AG04450 (cell line): ENCODE data around the gene ABHD5. TPM values are rescaled to one million over a fixed set of nuclear protein-coding genes. Genes with fewer than 3 reads are reported as not detected.

Source experiments
- CTCF ChIA-PET: fragments of 300-600, 350-600 bp; formaldehyde crosslinking; extraction: SDS; loops from one replicate; lab custom pipeline; 2022; ENCODE audit warnings: antibody characterized with exemption, inconsistent platforms; lab: Charles Lee
- POLR2A ChIA-PET: fragments of 350-600 bp; formaldehyde crosslinking; extraction: SDS; loops from one replicate; lab custom pipeline; 2021; ENCODE audit warnings: antibody characterized with exemption, inconsistent platforms; lab: Yijun Ruan, JAX
- DNase-seq: peaks from one replicate; pipeline ENCODE4 v3.0.0-alpha.2; 2011; ENCODE audit warnings: low read depth, low spot score
- H3K27ac ChIP-seq: one replicate; pipeline ENCODE4 v1.5.1; 2012; ENCODE audit warnings: low read depth, low read length, control low read depth
- H3K27me3 ChIP-seq: one replicate; pipeline ENCODE4 v1.6.0; 2012; ENCODE audit warnings: low read length; ENCODE audit not compliant: control insufficient read depth, insufficient read depth
- H3K4me3 ChIP-seq: 2 replicates; pipeline ENCODE4 v1.5.1; 2011; ENCODE audit warnings: mild to moderate bottlenecking, low read depth, low read length, control low read depth
- H3K9me3 ChIP-seq: 2 replicates; pipeline ENCODE4 v1.5.1; 2012; ENCODE audit warnings: low read length; ENCODE audit not compliant: control insufficient read depth, insufficient read depth
- CTCF ChIP-seq: IDR thresholded peaks from 2 replicates; pipeline ENCODE4 v1.5.1; 2011; ENCODE audit warnings: low read depth, low read length, control low read depth, inconsistent platforms
- polyA plus RNA-seq: library from polyadenylated mRNA; depleted of rRNA; stranded (reverse); fragments of >200 nt; gene quantifications from 2 replicates; pipeline ENCODE4 v1.2.3, GENCODE V29; 2011

ABHD5 gene
- polyA plus RNA-seq, 1 experiment: 88.7 TPM

- POLR2A ChIA-PET: interaction anchor here (2.4 kb wide), 1 partner anchor 12 kb away, joined by 7 read pairs; no protein-coding TSS in a partner anchor
- Histone ChIP-seq H3K9me3 (no peaks in the 10 kb centered on the region; the same call in 1 of the 2 replicates), H3K27me3 (no peaks in the 10 kb centered on the region), H3K27ac (no peak overlapping the region), H3K4me3 (no peak overlapping the region)
- CTCF ChIA-PET: interaction anchor here (1.2 kb wide), 1 partner anchor 13 kb away, joined by 3 read pairs; no protein-coding TSS in a partner anchor
- no peak for TF ChIP-seq CTCF
- DNase-seq: peak; percentile 46
Measured at GRCh38 chr3:43695443-43695842, 4.7 kb downstream of the ABHD5 start.

GRCh38 chr3:43695863-43696262 lies 5.1 kb downstream of the ABHD5 start:
- POLR2A ChIA-PET: interaction anchor here (2.4 kb wide), 1 partner anchor 12 kb away, joined by 7 read pairs; no protein-coding TSS in a partner anchor
- TF ChIP-seq CTCF: no peak

DNA sequence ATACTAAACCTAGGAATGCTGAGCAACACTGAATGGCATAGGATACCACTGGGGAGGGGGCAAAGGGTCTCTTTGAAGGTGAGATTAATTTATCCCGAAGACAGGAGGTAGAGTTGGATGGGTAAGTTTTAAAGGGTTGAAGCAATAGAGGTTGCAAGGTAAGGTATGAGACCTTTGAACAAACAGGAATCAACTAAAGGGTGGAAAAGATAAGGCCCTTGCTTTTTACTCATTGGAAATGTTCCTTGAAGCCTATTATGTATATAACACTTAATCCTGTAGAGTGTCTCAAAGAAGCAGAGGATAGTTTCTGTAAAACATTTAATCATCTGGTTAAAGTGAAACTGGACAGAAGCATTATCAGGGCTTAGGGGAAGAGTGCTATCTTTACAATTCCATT lies 5.7 kb downstream of the ABHD5 start:
- CTCF ChIA-PET: interaction anchor here (1.1 to 2.6 kb wide), 3 partner anchors 12 to 159 kb away, joined by 3 to 9 read pairs (median 3); no protein-coding TSS in a partner anchor
- POLR2A ChIA-PET: no interaction called here
- TF ChIP-seq CTCF: no peak
- H3K27me3 ChIP-seq: no peaks in the 10 kb centered on the region
- H3K27ac ChIP-seq: no peak overlapping the region
- DNase-seq: no peak
- no peak overlapping the region for H3K4me3 ChIP-seq
- no peaks in the 10 kb centered on the region for H3K9me3 ChIP-seq

More at GRCh38 chr3:43695863-43696262, 5.1 kb downstream of the ABHD5 start:
- Histone ChIP-seq H3K27ac (no peak overlapping the region), H3K9me3 (no peaks in the 10 kb centered on the region), H3K4me3 (no peak overlapping the region), H3K27me3 (no peaks in the 10 kb centered on the region)
- no peak for DNase-seq
- CTCF ChIA-PET: interaction anchor here (1.1 to 1.2 kb wide), 2 partner anchors 12 to 160 kb away, joined by 3 read pairs; no protein-coding TSS in a partner anchor

GRCh38 chr3:43696881-43697280 lies 6.1 kb downstream of the ABHD5 start:
- Histone ChIP-seq H3K9me3 (no peaks in the 10 kb centered on the region), H3K27me3 (no peaks in the 10 kb centered on the region), H3K4me3 (no peak overlapping the region), H3K27ac (no peak overlapping the region)
- POLR2A ChIA-PET: no interaction called here
- TF ChIP-seq CTCF: no peak
- CTCF ChIA-PET: interaction anchor here (0.8 to 2.6 kb wide), 3 partner anchors 11 to 159 kb away, joined by 3 to 9 read pairs (median 4); no protein-coding TSS in a partner anchor
- no peak for DNase-seq

GRCh38 chr3:43699864-43700263 lies 9.1 kb downstream of the ABHD5 start:
- TF ChIP-seq CTCF: peak; percentile 33
- Histone ChIP-seq H3K9me3 (no peaks in the 10 kb centered on the region), H3K27me3 (no peaks in the 10 kb centered on the region), H3K4me3 (no peak overlapping the region), H3K27ac (no peak overlapping the region)
- POLR2A ChIA-PET: interaction anchor here (0.6 kb wide), 1 partner anchor 78 kb away, joined by 3 read pairs; the partner anchor contains the start of gene ANO10
- no peak for DNase-seq
- CTCF ChIA-PET: no interaction called here
